VCaP (cell line): ENCODE data around the gene TOR1A.

Experiments used
- H3K27ac ChIP-seq: fragments of 450-650 bp; 2 replicates; pipeline ENCODE4 v1.5.1; 2017
- TF ChIP-seq, protein P1 (sequence below): fragments of 450-650 bp; conservative IDR thresholded peaks from 2 replicates; pipeline ENCODE4 v1.5.1; 2017; ENCODE audit warnings: mild to moderate bottlenecking, moderate library complexity

TOR1A gene

GRCh38 chr9:129866394-129867135 lies 42.6 kb upstream of the TOR1A start:
- H3K27ac ChIP-seq = no peak overlapping the region
- TF ChIP-seq, protein P1, sequence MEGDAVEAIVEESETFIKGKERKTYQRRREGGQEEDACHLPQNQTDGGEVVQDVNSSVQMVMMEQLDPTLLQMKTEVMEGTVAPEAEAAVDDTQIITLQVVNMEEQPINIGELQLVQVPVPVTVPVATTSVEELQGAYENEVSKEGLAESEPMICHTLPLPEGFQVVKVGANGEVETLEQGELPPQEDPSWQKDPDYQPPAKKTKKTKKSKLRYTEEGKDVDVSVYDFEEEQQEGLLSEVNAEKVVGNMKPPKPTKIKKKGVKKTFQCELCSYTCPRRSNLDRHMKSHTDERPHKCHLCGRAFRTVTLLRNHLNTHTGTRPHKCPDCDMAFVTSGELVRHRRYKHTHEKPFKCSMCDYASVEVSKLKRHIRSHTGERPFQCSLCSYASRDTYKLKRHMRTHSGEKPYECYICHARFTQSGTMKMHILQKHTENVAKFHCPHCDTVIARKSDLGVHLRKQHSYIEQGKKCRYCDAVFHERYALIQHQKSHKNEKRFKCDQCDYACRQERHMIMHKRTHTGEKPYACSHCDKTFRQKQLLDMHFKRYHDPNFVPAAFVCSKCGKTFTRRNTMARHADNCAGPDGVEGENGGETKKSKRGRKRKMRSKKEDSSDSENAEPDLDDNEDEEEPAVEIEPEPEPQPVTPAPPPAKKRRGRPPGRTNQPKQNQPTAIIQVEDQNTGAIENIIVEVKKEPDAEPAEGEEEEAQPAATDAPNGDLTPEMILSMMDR = no peak

GRCh38 chr9:129865668-129866320 lies 41.9 kb upstream of the TOR1A start:
- no peak overlapping the region for H3K27ac ChIP-seq
- TF ChIP-seq, protein P1 = no peak

- TF ChIP-seq, protein P1 = no peak
- no peak overlapping the region for H3K27ac ChIP-seq
These were observed 41.2 kb upstream of the TOR1A start for GRCh38 chr9:129864991-129865647.

DNA sequence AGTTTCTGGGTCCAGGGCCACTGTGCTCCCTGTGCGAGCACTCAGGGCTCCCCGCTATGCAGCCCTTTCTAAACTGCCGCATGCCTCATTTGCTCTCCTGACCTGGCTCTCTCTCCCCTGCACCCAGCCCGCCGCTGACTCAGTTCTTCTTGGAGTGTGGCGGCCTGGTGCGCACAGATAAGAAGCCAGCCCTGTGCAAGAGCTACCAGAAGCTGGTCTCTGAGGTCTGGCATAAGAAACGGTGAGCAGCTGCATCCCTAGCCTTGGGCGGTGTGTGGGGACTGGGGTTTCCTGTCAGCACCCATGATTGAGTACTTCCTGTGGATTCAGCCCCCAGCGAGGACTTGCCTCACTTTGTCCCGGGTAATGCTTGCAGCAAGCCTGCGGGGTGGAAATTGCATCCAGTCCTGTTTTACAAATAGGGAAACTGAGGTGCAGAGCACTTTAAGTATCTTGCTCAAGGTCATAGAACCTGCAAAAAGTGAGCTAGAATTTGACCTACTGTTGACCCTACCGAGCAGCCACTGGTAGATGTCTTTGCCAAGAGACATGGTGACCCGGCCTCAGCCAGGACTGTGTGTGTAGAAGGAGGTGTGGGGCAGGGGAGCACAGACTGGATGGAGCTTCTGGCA lies 39.2 kb upstream of the TOR1A start:
- H3K27ac ChIP-seq = no peak overlapping the region
- TF ChIP-seq, protein P1 = no peak

- TF ChIP-seq, protein P1 = no peak
- no peak overlapping the region for H3K27ac ChIP-seq
These were observed 37.5 kb upstream of the TOR1A start for GRCh38 chr9:129861447-129861827.

DNA sequence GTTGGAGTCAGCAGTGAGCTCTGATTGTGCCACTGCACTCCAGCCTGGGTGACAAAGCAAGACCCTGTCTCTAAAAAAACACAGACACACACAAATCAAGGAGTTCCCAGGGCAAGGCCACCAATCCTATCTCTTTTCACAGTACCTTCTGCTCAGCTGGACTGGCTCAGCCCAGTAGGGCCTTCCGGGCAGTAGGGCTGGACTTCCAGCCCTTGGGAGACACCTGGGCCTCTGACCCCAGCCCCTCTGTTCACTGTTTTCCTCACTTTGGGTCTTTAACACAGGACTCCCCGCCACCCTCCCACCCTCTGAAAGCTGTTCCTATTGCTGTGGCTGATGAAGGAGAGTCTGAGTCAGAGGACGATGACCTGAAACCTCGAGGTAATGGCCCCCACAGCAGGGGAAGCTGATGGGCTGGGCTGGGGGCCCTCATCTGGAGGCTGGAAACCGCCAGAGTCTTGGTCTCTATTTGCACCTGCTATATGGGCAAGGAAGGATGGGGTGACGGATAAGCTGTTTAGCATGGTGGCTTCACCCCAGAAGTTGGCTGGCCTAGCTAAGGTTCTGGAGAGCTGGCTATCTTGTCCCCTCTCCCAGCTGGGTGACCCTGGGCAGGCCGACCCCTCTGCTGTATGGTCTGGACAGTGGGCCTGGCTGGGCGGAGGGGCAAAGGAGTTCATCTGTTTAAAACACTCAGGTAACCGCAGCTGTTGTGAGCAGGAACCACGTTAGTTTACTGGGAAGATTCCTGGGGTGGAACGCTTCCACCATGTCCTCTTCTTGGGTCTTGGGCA lies 36.9 kb upstream of the TOR1A start:
- no peak overlapping the region for H3K27ac ChIP-seq
- TF ChIP-seq, protein P1 = no peak
